H1 (cell line): ENCODE measurements around the gene ZNF106. TPM values are rescaled to one million over a fixed set of nuclear protein-coding genes. Genes with fewer than 3 reads are reported as not detected.

Experiments
- BACH1 ChIP-seq: IDR thresholded peaks from 2 replicates; pipeline ENCODE4 v1.6.1; 2012; ENCODE audit warnings: low read length, improper control_type of control experiment
- BCL11A ChIP-seq, 2 experiments: IDR thresholded peaks; one replicate each; pipeline ENCODE4 v1.6.1; 2011; ENCODE audit warnings: low read depth in 2 of 2, low read length in 2 of 2, mild to moderate bottlenecking in 2 of 2
- BRCA1 ChIP-seq: IDR thresholded peaks from 2 replicates; pipeline ENCODE4 v1.6.1; 2012; ENCODE audit warnings: low read depth, low read length, improper control_type of control experiment
- CBX5 ChIP-seq: fragments of 300-800, 300-1000 bp; sonication (generic); IDR thresholded peaks from 2 replicates; pipeline ENCODE4 v1.7.1; 2016; ENCODE audit warnings: antibody characterized with exemption, low read length, low read depth
- CBX8 ChIP-seq: fragments of 300-800, 300-1000 bp; sonication (generic); IDR thresholded peaks from 2 replicates; pipeline ENCODE4 v1.7.1; 2016; ENCODE audit warnings: low read depth, low read length, borderline replicate concordance
- GTF2F1 ChIP-seq: IDR thresholded peaks from 2 replicates; pipeline ENCODE4 v1.6.1; 2012; ENCODE audit warnings: low read depth, low read length, improper control_type of control experiment, borderline replicate concordance
- PHF8 ChIP-seq: fragments of 200-600 bp; sonication (generic); conservative IDR thresholded peaks from 2 replicates; pipeline ENCODE4 v1.7.1; 2012; ENCODE audit warnings: low read depth, mild to moderate bottlenecking, inconsistent platforms, low read length, moderate library complexity
- POLR2A ChIP-seq, 2 experiments: IDR thresholded peaks; 1 replicate in 1 of 2; 2 replicates in 1 of 2; pipeline ENCODE4 v1.6.1; 2011; ENCODE audit warnings: low read depth in 2 of 2, low read length in 2 of 2, mild to moderate bottlenecking in 2 of 2; ENCODE audit errors: control extremely low read depth in 1 of 2
- SIN3A ChIP-seq, 2 experiments: IDR thresholded peaks in 1 of 2; conservative IDR thresholded peaks in 1 of 2; 2 replicates each; pipeline ENCODE4 v1.6.1; 2011 to 2012; ENCODE audit warnings: low read length in 2 of 2, improper control_type of control experiment in 1 of 2, low read depth in 1 of 2, mild to moderate bottlenecking in 1 of 2
- SUZ12 ChIP-seq: fragments of 200-600 bp; sonication (generic); IDR thresholded peaks from 2 replicates; pipeline ENCODE4 v1.6.1; 2012; ENCODE audit warnings: mild to moderate bottlenecking, inconsistent platforms, low read length, moderate library complexity, mixed read lengths
- TBP ChIP-seq: IDR thresholded peaks from 2 replicates; pipeline ENCODE4 v1.6.1; 2011; ENCODE audit warnings: low read depth, low read length, improper control_type of control experiment
- ZNF274 ChIP-seq: IDR thresholded peaks from 2 replicates; pipeline ENCODE4 v1.7.0; 2012; ENCODE audit warnings: low read length, borderline replicate concordance; ENCODE audit errors: extremely low read depth
- polyA plus RNA-seq, 7 experiments: library from polyadenylated mRNA; depleted of rRNA in 3 of 7; stranded (reverse) in 5 of 7; unstranded in 2 of 7; fragments of >200 nt in 5 of 7; fragments of 200-250 nt in 2 of 7; gene quantifications; 1 replicate in 5 of 7; 2 replicates in 1 of 7; 4 replicates in 1 of 7; pipeline versions ENCODE4 v1.2.1 to v1.2.3, GENCODE V29; 2011 to 2013; ENCODE audit warnings: missing spikeins in 2 of 7, mixed read lengths in 2 of 7
- total RNA-seq: library from RNA; stranded (reverse); fragmentation: NEBNext Ultra II Directional; extraction: Animal tissue kit (Norgen Biotek cat#: 25700); gene quantifications from 2 replicates; pipeline ENCODE4 v1.2.1, GENCODE V29; 2021
- TF ChIP-seq, protein P1 (sequence below): fragments of 300-600 bp; sonication (generic); IDR thresholded peaks from 2 replicates; pipeline ENCODE4 v1.7.1; 2012; ENCODE audit warnings: low read length, moderate library complexity, mild to moderate bottlenecking, inconsistent platforms; ENCODE audit not compliant: insufficient replicate concordance

ZNF106 gene
- total and polyA plus RNA-seq, 2 of the 8 experiments (the other 6 are each of a cell fraction or from before 2014, with no cell fraction given) = 18.2 to 62.0 TPM

DNA sequence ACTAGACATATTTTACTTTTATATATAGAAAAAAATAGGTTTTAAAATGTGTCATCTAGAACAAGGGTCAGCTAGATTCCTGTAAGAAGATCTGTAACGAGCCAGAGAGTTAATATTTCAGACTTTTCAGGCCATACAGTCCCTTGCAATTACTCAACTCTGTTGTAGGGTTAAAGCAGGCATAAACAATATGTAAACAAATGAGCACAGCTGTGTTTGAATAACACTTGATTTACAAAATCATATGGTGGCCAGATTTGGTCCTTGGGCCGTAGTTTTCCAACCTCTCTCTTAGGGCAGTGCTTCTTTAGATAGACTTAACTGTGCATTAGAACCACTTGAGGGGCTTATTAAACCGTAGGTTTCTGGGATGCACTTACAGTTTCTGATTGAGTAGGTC is 38.0 kb upstream of the ZNF106 start (continued):
- TF ChIP-seq, protein P1, sequence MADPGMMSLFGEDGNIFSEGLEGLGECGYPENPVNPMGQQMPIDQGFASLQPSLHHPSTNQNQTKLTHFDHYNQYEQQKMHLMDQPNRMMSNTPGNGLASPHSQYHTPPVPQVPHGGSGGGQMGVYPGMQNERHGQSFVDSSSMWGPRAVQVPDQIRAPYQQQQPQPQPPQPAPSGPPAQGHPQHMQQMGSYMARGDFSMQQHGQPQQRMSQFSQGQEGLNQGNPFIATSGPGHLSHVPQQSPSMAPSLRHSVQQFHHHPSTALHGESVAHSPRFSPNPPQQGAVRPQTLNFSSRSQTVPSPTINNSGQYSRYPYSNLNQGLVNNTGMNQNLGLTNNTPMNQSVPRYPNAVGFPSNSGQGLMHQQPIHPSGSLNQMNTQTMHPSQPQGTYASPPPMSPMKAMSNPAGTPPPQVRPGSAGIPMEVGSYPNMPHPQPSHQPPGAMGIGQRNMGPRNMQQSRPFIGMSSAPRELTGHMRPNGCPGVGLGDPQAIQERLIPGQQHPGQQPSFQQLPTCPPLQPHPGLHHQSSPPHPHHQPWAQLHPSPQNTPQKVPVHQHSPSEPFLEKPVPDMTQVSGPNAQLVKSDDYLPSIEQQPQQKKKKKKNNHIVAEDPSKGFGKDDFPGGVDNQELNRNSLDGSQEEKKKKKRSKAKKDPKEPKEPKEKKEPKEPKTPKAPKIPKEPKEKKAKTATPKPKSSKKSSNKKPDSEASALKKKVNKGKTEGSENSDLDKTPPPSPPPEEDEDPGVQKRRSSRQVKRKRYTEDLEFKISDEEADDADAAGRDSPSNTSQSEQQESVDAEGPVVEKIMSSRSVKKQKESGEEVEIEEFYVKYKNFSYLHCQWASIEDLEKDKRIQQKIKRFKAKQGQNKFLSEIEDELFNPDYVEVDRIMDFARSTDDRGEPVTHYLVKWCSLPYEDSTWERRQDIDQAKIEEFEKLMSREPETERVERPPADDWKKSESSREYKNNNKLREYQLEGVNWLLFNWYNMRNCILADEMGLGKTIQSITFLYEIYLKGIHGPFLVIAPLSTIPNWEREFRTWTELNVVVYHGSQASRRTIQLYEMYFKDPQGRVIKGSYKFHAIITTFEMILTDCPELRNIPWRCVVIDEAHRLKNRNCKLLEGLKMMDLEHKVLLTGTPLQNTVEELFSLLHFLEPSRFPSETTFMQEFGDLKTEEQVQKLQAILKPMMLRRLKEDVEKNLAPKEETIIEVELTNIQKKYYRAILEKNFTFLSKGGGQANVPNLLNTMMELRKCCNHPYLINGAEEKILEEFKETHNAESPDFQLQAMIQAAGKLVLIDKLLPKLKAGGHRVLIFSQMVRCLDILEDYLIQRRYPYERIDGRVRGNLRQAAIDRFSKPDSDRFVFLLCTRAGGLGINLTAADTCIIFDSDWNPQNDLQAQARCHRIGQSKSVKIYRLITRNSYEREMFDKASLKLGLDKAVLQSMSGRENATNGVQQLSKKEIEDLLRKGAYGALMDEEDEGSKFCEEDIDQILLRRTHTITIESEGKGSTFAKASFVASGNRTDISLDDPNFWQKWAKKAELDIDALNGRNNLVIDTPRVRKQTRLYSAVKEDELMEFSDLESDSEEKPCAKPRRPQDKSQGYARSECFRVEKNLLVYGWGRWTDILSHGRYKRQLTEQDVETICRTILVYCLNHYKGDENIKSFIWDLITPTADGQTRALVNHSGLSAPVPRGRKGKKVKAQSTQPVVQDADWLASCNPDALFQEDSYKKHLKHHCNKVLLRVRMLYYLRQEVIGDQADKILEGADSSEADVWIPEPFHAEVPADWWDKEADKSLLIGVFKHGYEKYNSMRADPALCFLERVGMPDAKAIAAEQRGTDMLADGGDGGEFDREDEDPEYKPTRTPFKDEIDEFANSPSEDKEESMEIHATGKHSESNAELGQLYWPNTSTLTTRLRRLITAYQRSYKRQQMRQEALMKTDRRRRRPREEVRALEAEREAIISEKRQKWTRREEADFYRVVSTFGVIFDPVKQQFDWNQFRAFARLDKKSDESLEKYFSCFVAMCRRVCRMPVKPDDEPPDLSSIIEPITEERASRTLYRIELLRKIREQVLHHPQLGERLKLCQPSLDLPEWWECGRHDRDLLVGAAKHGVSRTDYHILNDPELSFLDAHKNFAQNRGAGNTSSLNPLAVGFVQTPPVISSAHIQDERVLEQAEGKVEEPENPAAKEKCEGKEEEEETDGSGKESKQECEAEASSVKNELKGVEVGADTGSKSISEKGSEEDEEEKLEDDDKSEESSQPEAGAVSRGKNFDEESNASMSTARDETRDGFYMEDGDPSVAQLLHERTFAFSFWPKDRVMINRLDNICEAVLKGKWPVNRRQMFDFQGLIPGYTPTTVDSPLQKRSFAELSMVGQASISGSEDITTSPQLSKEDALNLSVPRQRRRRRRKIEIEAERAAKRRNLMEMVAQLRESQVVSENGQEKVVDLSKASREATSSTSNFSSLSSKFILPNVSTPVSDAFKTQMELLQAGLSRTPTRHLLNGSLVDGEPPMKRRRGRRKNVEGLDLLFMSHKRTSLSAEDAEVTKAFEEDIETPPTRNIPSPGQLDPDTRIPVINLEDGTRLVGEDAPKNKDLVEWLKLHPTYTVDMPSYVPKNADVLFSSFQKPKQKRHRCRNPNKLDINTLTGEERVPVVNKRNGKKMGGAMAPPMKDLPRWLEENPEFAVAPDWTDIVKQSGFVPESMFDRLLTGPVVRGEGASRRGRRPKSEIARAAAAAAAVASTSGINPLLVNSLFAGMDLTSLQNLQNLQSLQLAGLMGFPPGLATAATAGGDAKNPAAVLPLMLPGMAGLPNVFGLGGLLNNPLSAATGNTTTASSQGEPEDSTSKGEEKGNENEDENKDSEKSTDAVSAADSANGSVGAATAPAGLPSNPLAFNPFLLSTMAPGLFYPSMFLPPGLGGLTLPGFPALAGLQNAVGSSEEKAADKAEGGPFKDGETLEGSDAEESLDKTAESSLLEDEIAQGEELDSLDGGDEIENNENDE = no peak
- TF ChIP-seq GTF2F1 (no peak), POLR2A (IDR thresholded peaks at IDR 0.05; ENCODE audit: control extremely low read depth in 1 of 2, low read depth in 2 of 2, low read length in 2 of 2) (no peak), BRCA1 (no peak), TBP (no peak), SUZ12 (no peak), SIN3A (conservative IDR thresholded peaks at IDR 0.05 in 1 of 2, IDR thresholded peaks at IDR 0.05 in 1 of 2; ENCODE audit: low read depth in 1 of 2, low read length in 2 of 2) (no peak), BACH1 (no peak), PHF8 (no peak), CBX8 (no peak), ZNF274 (no peak), CBX5 (no peak), BCL11A (IDR thresholded peaks at IDR 0.05; ENCODE audit: low read depth in 2 of 2, low read length in 2 of 2) (no peak)
